D341Med (cell line): ENCODE measurements around the gene USP17L17.
"Not testable (repeated sequence)": the region's sequence is repeated elsewhere in the genome, so short reads cannot be mapped to it uniquely, and the experiment has no call there.

Experiments
- DNase-seq: peaks from one replicate; pipeline ENCODE4 v3.0.0; 2012; ENCODE audit warnings: low spot score

The USP17L17 gene

GRCh38 chr4:9243579-9243978 is at the start of gene USP17L17:
USP17L17 (plus strand) TSS chr4:9243879; CDS start chr4:9243879, 0 bp downstream.
- not testable (repeated sequence) for DNase-seq

GRCh38 chr4:9210357-9210756 is 33.3 kb upstream of the USP17L17 start, which contains the start of gene USP17L10:
USP17L10 (plus strand) TSS chr4:9210657; CDS start chr4:9210657, 0 bp downstream.
- DNase-seq: not testable (repeated sequence)

GRCh38 chr4:9214701-9215100 is 29.0 kb upstream of the USP17L17 start:
- not testable (repeated sequence) for DNase-seq

GRCh38 chr4:9215105-9215504 is 28.6 kb upstream of the USP17L17 start, which contains the start of gene USP17L11:
USP17L11 (plus strand) TSS chr4:9215405; CDS start chr4:9215405, 0 bp downstream.
- not testable (repeated sequence) for DNase-seq

GRCh38 chr4:9219852-9220251 is 23.8 kb upstream of the USP17L17 start, which contains the start of gene USP17L12:
USP17L12 (plus strand) TSS chr4:9220152; CDS start chr4:9220152, 0 bp downstream.
- DNase-seq: not testable (repeated sequence)

GRCh38 chr4:9224596-9224995 is 19.1 kb upstream of the USP17L17 start, which contains the start of gene USP17L13:
USP17L13 (plus strand) TSS chr4:9224896; CDS start chr4:9224896, 0 bp downstream.
- DNase-seq: not testable (repeated sequence)

- not testable (repeated sequence) for DNase-seq
Observed at GRCh38 chr4:9230249-9230648, 13.4 kb upstream of the USP17L17 start.

- DNase-seq: not testable (repeated sequence)
Observed at GRCh38 chr4:9234085-9234484, 9.6 kb upstream of the USP17L17 start, which contains the start of gene USP17L15. USP17L15 (plus strand) TSS chr4:9234385; CDS start chr4:9234385, 0 bp downstream.

GRCh38 chr4:9238461-9238860 is 5.2 kb upstream of the USP17L17 start:
- not testable (repeated sequence) for DNase-seq

GRCh38 chr4:9247953-9248680 is 4.4 kb downstream of the USP17L17 start, which contains the start of gene USP17L18:
USP17L18 (plus strand) TSS chr4:9248630; CDS start chr4:9248630, 0 bp downstream.
- not testable (repeated sequence) for DNase-seq

- not testable (repeated sequence) for DNase-seq
Observed at GRCh38 chr4:9253078-9253477, 9.4 kb downstream of the USP17L17 start, which contains the start of gene USP17L19. USP17L19 (plus strand) TSS chr4:9253378; CDS start chr4:9253378, 0 bp downstream.

- not testable (repeated sequence) for DNase-seq
Observed at GRCh38 chr4:9257824-9258223, 14.1 kb downstream of the USP17L17 start, which contains the start of gene USP17L20. USP17L20 (plus strand) TSS chr4:9258124; CDS start chr4:9258124, 0 bp downstream.

- not testable (repeated sequence) for DNase-seq
Observed at GRCh38 chr4:9262572-9262971, 18.9 kb downstream of the USP17L17 start, which contains the start of gene USP17L21. USP17L21 (plus strand) TSS chr4:9262872; CDS start chr4:9262872, 0 bp downstream.

GRCh38 chr4:9267319-9267718 is 23.6 kb downstream of the USP17L17 start, which contains the start of gene USP17L22:
USP17L22 (plus strand) TSS chr4:9267619; CDS start chr4:9267619, 0 bp downstream.
- DNase-seq: not testable (repeated sequence)

GRCh38 chr4:9271719-9272118 is 28.0 kb downstream of the USP17L17 start:
- DNase-seq: not testable (repeated sequence)
